ENCODE results near the gene LRFN3.
"Not testable (repeated sequence)": the region's sequence is repeated elsewhere in the genome, so short reads cannot be mapped to it uniquely, and the experiment has no call there.

Gene LRFN3

GRCh38 chr19:35907377-35907745 lies 28.8 kb upstream of the LRFN3 start:
- no peak for DNase-seq (ENCODE audit: low spot score)

- DNase-seq (ENCODE audit: low spot score) = no peak
These were observed 28.1 kb upstream of the LRFN3 start, which contains the start of gene TYROBP for GRCh38 chr19:35908010-35908441. TYROBP (minus strand) TSS chr19:35908295; CDS start chr19:35908228, 67 bp downstream.

GRCh38 chr19:35908973-35909683 lies 27.0 kb upstream of the LRFN3 start:
- DNase-seq (ENCODE audit: low spot score) = no peak

- DNase-seq (ENCODE audit: low spot score) = no peak
These were observed 26.5 kb upstream of the LRFN3 start for GRCh38 chr19:35909684-35910035.

- not testable (repeated sequence) for DNase-seq (ENCODE audit: low spot score)
These were observed 25.8 kb upstream of the LRFN3 start for GRCh38 chr19:35910355-35910754.

GRCh38 chr19:35911173-35911572 lies 25.0 kb upstream of the LRFN3 start:
- DNase-seq (ENCODE audit: low spot score) = no peak

- no peak for DNase-seq (ENCODE audit: low spot score)
These were observed 24.4 kb upstream of the LRFN3 start for GRCh38 chr19:35911790-35912189.

- no peak for DNase-seq (ENCODE audit: low spot score)
These were observed 22.6 kb upstream of the LRFN3 start for GRCh38 chr19:35913589-35913988.

- no peak for DNase-seq (ENCODE audit: low spot score)
These were observed 20.7 kb upstream of the LRFN3 start for GRCh38 chr19:35915443-35915842.

- no peak for DNase-seq (ENCODE audit: low spot score)
These were observed 16.9 kb upstream of the LRFN3 start for GRCh38 chr19:35919306-35919705.

- DNase-seq (ENCODE audit: low spot score) = no peak
These were observed 15.2 kb upstream of the LRFN3 start for GRCh38 chr19:35921012-35921411.

GRCh38 chr19:35925501-35925900 lies 10.7 kb upstream of the LRFN3 start:
- DNase-seq (ENCODE audit: low spot score) = no peak

GRCh38 chr19:35928507-35928906 lies 7.7 kb upstream of the LRFN3 start:
- no peak for DNase-seq (ENCODE audit: low spot score)

GRCh38 chr19:35929876-35930275 lies 6.3 kb upstream of the LRFN3 start:
- no peak for DNase-seq (ENCODE audit: low spot score)

GRCh38 chr19:35931161-35931873 lies 4.9 kb upstream of the LRFN3 start:
- DNase-seq (ENCODE audit: low spot score) = peak; percentile 100

- no peak for DNase-seq (ENCODE audit: low spot score)
These were observed 4.3 kb upstream of the LRFN3 start for GRCh38 chr19:35931874-35932202.

GRCh38 chr19:35932291-35932936 lies 3.8 kb upstream of the LRFN3 start:
- DNase-seq (ENCODE audit: low spot score) = no peak

- DNase-seq (ENCODE audit: low spot score) = no peak
These were observed 629 bp downstream of the LRFN3 start for GRCh38 chr19:35936738-35937268.

GRCh38 chr19:35937345-35938281 lies 1.4 kb downstream of the LRFN3 start:
- no peak for DNase-seq (ENCODE audit: low spot score)

GRCh38 chr19:35938282-35939224 lies 2.4 kb downstream of the LRFN3 start:
- no peak for DNase-seq (ENCODE audit: low spot score)
